Hematopoietic multipotent progenitor cell treated with erythropoietin and hydrocortisone succinate and interleukin-3 and kit ligand, for 8 days (in vitro differentiated cells): ENCODE measurements around the gene ZNF398.
"Not testable (repeated sequence)": the region's sequence is repeated elsewhere in the genome, so short reads cannot be mapped to it uniquely, and the experiment has no call there.

Source experiments
- DNase-seq: peaks from one replicate; pipeline ENCODE4 v3.0.0-alpha.2; 2015

ZNF398 gene

GRCh38 chr7:149147072-149147751, at the start of gene ZNF398:
Gene ZNF398, plus strand, starts transcription at chr7:149147453. Its CDS starts 290 bp downstream, at chr7:149147743.
- DNase-seq: peak; percentile 79

GRCh38 chr7:149099058-149099457, 48.2 kb upstream of the ZNF398 start:
- DNase-seq: no peak

- DNase-seq: no peak
These were observed 46.4 kb upstream of the ZNF398 start for GRCh38 chr7:149100821-149101220.

- DNase-seq: no peak
These were observed 44.6 kb upstream of the ZNF398 start for GRCh38 chr7:149102666-149103065.

GRCh38 chr7:149103424-149103823, 43.8 kb upstream of the ZNF398 start:
- DNase-seq: no peak

- no peak for DNase-seq
These were observed 43.0 kb upstream of the ZNF398 start for GRCh38 chr7:149104214-149104613.

- DNase-seq: no peak
These were observed 42.5 kb upstream of the ZNF398 start for GRCh38 chr7:149104749-149105148.

GRCh38 chr7:149109969-149110368, 37.3 kb upstream of the ZNF398 start:
- DNase-seq: no peak

GRCh38 chr7:149125189-149125862, 21.9 kb upstream of the ZNF398 start:
- DNase-seq: peak; percentile 19

- DNase-seq: peak; percentile 93
These were observed 21.2 kb upstream of the ZNF398 start, which contains the start of gene ZNF425 for GRCh38 chr7:149125863-149126661. Gene ZNF425, minus strand, starts transcription at chr7:149126324. Its CDS starts 111 bp downstream, at chr7:149126213.

- DNase-seq: peak; percentile 51
These were observed 20.5 kb upstream of the ZNF398 start for GRCh38 chr7:149126662-149127266.

- no peak for DNase-seq
These were observed 16.6 kb upstream of the ZNF398 start for GRCh38 chr7:149130572-149131198.

- peak; percentile 75 for DNase-seq
These were observed 14.1 kb upstream of the ZNF398 start for GRCh38 chr7:149133028-149133710.

GRCh38 chr7:149136118-149136517, 11.1 kb upstream of the ZNF398 start:
- DNase-seq: no peak

GRCh38 chr7:149140831-149141230, 6.4 kb upstream of the ZNF398 start:
- DNase-seq: no peak

GRCh38 chr7:149141893-149142292, 5.4 kb upstream of the ZNF398 start:
- DNase-seq: no peak

- DNase-seq: not testable (repeated sequence)
These were observed 2.8 kb upstream of the ZNF398 start for GRCh38 chr7:149144436-149144922.

GRCh38 chr7:149145031-149145845, 2.0 kb upstream of the ZNF398 start:
- DNase-seq: peak; percentile 70

- peak; percentile 48 for DNase-seq
These were observed 750 bp downstream of the ZNF398 start for GRCh38 chr7:149147752-149148653.

- no peak for DNase-seq
These were observed 3.7 kb downstream of the ZNF398 start for GRCh38 chr7:149150981-149151380.
